Hematopoietic multipotent progenitor cell treated with erythropoietin and hydrocortisone succinate and interleukin-3 and kit ligand, for 4 days (in vitro differentiated cells): Measurements from ENCODE around the gene HNRNPCL4.
"Not testable (repeated sequence)": the region's sequence is repeated elsewhere in the genome, so short reads cannot be mapped to it uniquely, and the experiment has no call there.

ENCODE experiments used
- DNase-seq: peaks from one replicate; pipeline ENCODE4 v3.0.0-alpha.2; 2015

Gene HNRNPCL4

GRCh38 chr1:13165531-13165930 is at the start of gene HNRNPCL4:
TSS of gene HNRNPCL4 (minus strand) at chr1:13165631. CDS start at chr1:13165467, 164 bp downstream.
- not testable (repeated sequence) for DNase-seq

GRCh38 chr1:13208712-13209111 is 43.3 kb upstream of the HNRNPCL4 start:
- not testable (repeated sequence) for DNase-seq

GRCh38 chr1:13201309-13201708 is 35.9 kb upstream of the HNRNPCL4 start, which contains the start of gene PRAMEF13:
TSS of gene PRAMEF13 (minus strand) at chr1:13201409. CDS start at chr1:13199589, 1,820 bp downstream.
- DNase-seq: not testable (repeated sequence)

- not testable (repeated sequence) for DNase-seq
Observed at GRCh38 chr1:13171548-13171947, 6.1 kb upstream of the HNRNPCL4 start, which contains the start of gene PRAMEF9. TSS of gene PRAMEF9 (plus strand) at chr1:13171848. CDS start at chr1:13175281, 3,433 bp downstream.

- DNase-seq: not testable (repeated sequence)
Observed at GRCh38 chr1:13155909-13156308, 9.5 kb downstream of the HNRNPCL4 start, which contains the start of gene PRAMEF26. TSS of gene PRAMEF26 (minus strand) at chr1:13156009. CDS start at chr1:13153095, 2,914 bp downstream.

GRCh38 chr1:13116754-13117153 is 48.7 kb downstream of the HNRNPCL4 start, which contains the start of gene HNRNPCL2:
TSS of gene HNRNPCL2 (minus strand) at chr1:13116854. CDS start at chr1:13116400, 454 bp downstream.
- DNase-seq: not testable (repeated sequence)
